Left lung (tissue), 10 donors: ENCODE results near the gene ACTN4. TPM values are rescaled to one million over a fixed set of nuclear protein-coding genes. Genes with fewer than 3 reads are reported as not detected.

Experiments used
- ATAC-seq: fragments of 200-7000 bp; cut with Tn5 transposase; one replicate; pipeline ENCODE4 v1.9.1; 2020; ENCODE audit warnings: moderate library complexity
- DNase-seq, 4 donors: peaks; one replicate each; pipeline ENCODE4 v3.0.0-alpha.2; 2013 to 2020
- H3K27ac ChIP-seq, 2 donors: fragments of 200-600 bp; sonication (generic) in 1 of 2; one replicate each; pipeline versions ENCODE4 v1.5.0 to v1.8.0; 2020 to 2021
- H3K27me3 ChIP-seq, 2 donors: fragments of 200-600 bp; sonication (generic) in 1 of 2; one replicate each; pipeline versions ENCODE4 v1.5.0 to v1.8.0; 2020 to 2021
- H3K36me3 ChIP-seq, 2 donors: fragments of 200-600 bp; sonication (generic) in 1 of 2; one replicate each; pipeline versions ENCODE4 v1.5.0 to v1.8.0; 2020 to 2021
- H3K4me1 ChIP-seq, 2 donors: fragments of 200-600 bp; one replicate each; pipeline ENCODE4 v1.8.0; 2021
- H3K4me3 ChIP-seq, 2 donors: fragments of 200-600 bp; sonication (generic) in 1 of 2; one replicate each; pipeline versions ENCODE4 v1.5.0 to v1.8.0; 2020 to 2021; ENCODE audit warnings: mild to moderate bottlenecking in 1 of 2
- H3K9me3 ChIP-seq, 2 donors: fragments of 200-600 bp; sonication (generic) in 1 of 2; one replicate each; pipeline versions ENCODE4 v1.5.0 to v1.8.0; 2020 to 2021
- CTCF ChIP-seq, 2 donors: fragments of 200-600 bp; sonication (generic) in 1 of 2; IDR thresholded peaks; one replicate each; pipeline versions ENCODE4 v1.5.0 to v1.8.0; 2021; ENCODE audit warnings: antibody characterized with exemption in 2 of 2
- intact Hi-C, 2 donors: fragments of 100-400 bp; cut with DNase I; formaldehyde crosslinking; loops; one replicate each; pipeline versions ENCODE4 v1.11.2 to v1.14.2; 2022
- polyA plus RNA-seq, 6 donors: library from polyadenylated mRNA; unstranded; fragments of 120-200 nt; gene quantifications; one replicate each; pipeline ENCODE4 v1.2.1, GENCODE V29; 2013; ENCODE audit not compliant: insufficient read length in 6 of 6
- total RNA-seq, 2 donors: library from RNA; stranded (reverse); fragmentation: NEBNext Ultra II Directional; extraction: Animal tissue kit (Norgen Biotek cat#: 25700); gene quantifications; one replicate each; pipeline ENCODE4 v1.2.1, GENCODE V29; 2021
- donor health status: DM: no; HTN: yes; CAD: no.
- donor health status: DM: no; HTN: no; CAD: no.

The ACTN4 gene
- total and polyA plus RNA-seq, 8 donors, result 373 to 647 (median 402) TPM

GRCh38 chr19:38617764-38618589, 29.5 kb upstream of the ACTN4 start, which contains the start of gene MAP4K1:
TSS of gene MAP4K1 (minus strand) at chr19:38617953. CDS start at chr19:38617895, 58 bp downstream.
- ATAC-seq, result peak; percentile 51

GRCh38 chr19:38618590-38619360, 28.7 kb upstream of the ACTN4 start, which contains the start of gene EIF3K:
TSS of gene EIF3K (plus strand) at chr19:38619188. CDS start at chr19:38619269, 81 bp downstream.
- Histone ChIP-seq H3K4me1 (peaks cover 9 to 28% of the 10 kb centered on the region in 2 donors), H3K27ac (peak within 1 kb of the TSS; percentile 56 to 84), H3K27me3 (no peaks in the 10 kb centered on the region), H3K36me3 (peaks cover 0 to 36% of the 10 kb centered on the region in 2 donors), H3K4me3 (peak within 1 kb of the TSS; percentile 75 to 90), H3K9me3 (no peaks in the 10 kb centered on the region)
- DNase-seq (peak; percentile 99 to 100 (median 100)), ATAC-seq (peak; percentile 95)
- intact Hi-C loops, result loop anchor here in 1 of 2 donors (10.0 kb wide), 1 partner anchor 214 kb away; the partner anchor contains the start of gene FAM98C
- peak in 1 of 2 donors; percentile 7 for TF ChIP-seq CTCF (IDR thresholded peaks at IDR 0.05)

More at GRCh38 chr19:38617764-38618589, 29.5 kb upstream of the ACTN4 start, which contains the start of gene MAP4K1:
- Histone ChIP-seq H3K27ac (peak within 1 kb of the TSS; percentile 56 to 84), H3K4me3 (peak within 1 kb of the TSS; percentile 75 to 90), H3K9me3 (no peaks in the 10 kb centered on the region), H3K4me1 (peaks cover 9 to 28% of the 10 kb centered on the region in 2 donors), H3K27me3 (no peaks in the 10 kb centered on the region), H3K36me3 (peaks cover 0 to 28% of the 10 kb centered on the region in 2 donors)
- TF ChIP-seq CTCF (IDR thresholded peaks at IDR 0.05), result no peak
- DNase-seq, result peak in 3 of 4 donors; percentile 19 to 86 (median 67)
- intact Hi-C loops, result loop anchor here in 1 of 2 donors (10.0 kb wide), 1 partner anchor 213 kb away; the partner anchor contains the start of gene FAM98C

GRCh38 chr19:38619361-38620174, 27.9 kb upstream of the ACTN4 start:
- ATAC-seq, result no peak
- H3K27ac ChIP-seq, result peak overlapping the region; percentile 47 to 84
- peak in 1 of 2 donors; percentile 5 for TF ChIP-seq CTCF (IDR thresholded peaks at IDR 0.05)
- H3K4me3 ChIP-seq, result peak overlapping the region; percentile 75 to 90
- no peak for DNase-seq
- peaks cover 9 to 28% of the 10 kb centered on the region in 2 donors for H3K4me1 ChIP-seq
- H3K27me3 ChIP-seq, result no peaks in the 10 kb centered on the region
- intact Hi-C loops, result loop anchor here in 1 of 2 donors (10.0 kb wide), 1 partner anchor 215 kb away; the partner anchor contains the start of gene FAM98C
- H3K36me3 ChIP-seq, result peaks cover 0 to 44% of the 10 kb centered on the region in 2 donors
- H3K9me3 ChIP-seq, result no peaks in the 10 kb centered on the region

- no peaks in the 10 kb centered on the region for H3K9me3 ChIP-seq
- H3K36me3 ChIP-seq, result peaks cover 0 to 97% of the 10 kb centered on the region in 2 donors
- no peak for TF ChIP-seq CTCF (IDR thresholded peaks at IDR 0.05)
- no peaks in the 10 kb centered on the region for H3K27me3 ChIP-seq
- H3K4me1 ChIP-seq, result peaks cover 4 to 11% of the 10 kb centered on the region in 2 donors
- H3K4me3 ChIP-seq, result no peak overlapping the region
- H3K27ac ChIP-seq, result no peak overlapping the region
- intact Hi-C loops, result no loop called here
- no peak for DNase-seq
- ATAC-seq, result no peak
Measured at GRCh38 chr19:38624822-38625221, 22.6 kb upstream of the ACTN4 start.
